ENCODE measurements around the gene CHEK1. TPM values are rescaled to one million over a fixed set of nuclear protein-coding genes. Genes with fewer than 3 reads are reported as not detected.
"Not testable (repeated sequence)": the region's sequence is repeated elsewhere in the genome, so short reads cannot be mapped to it uniquely, and the experiment has no call there.

Gene CHEK1
- 23.1 TPM for total RNA-seq (ENCODE audit: unreplicated experiment)
- long read RNA-seq, partial matches to known transcripts, result 2 of 6 reads
- long read RNA-seq, other reads (novel, unspliced or antisense), result 4 of 6 reads

- H3K27ac Mint-ChIP-seq (ENCODE audit: unreplicated experiment), result peak within 1 kb of the TSS; percentile 96
- H3K4me3 Mint-ChIP-seq (ENCODE audit: unreplicated experiment), result peak within 1 kb of the TSS; percentile 99
- TF ChIP-seq CTCF (IDR thresholded peaks at IDR 0.05; ENCODE audit: partially characterized antibody, unreplicated experiment), result no peak
- H3K4me1 Mint-ChIP-seq (ENCODE audit: low read depth, unreplicated experiment), result peaks cover 7% of the 10 kb centered on the region
- peaks cover 7% of the 10 kb centered on the region for H3K9me3 Mint-ChIP-seq (ENCODE audit: unreplicated experiment)
- peaks cover 6% of the 10 kb centered on the region for H3K27me3 Mint-ChIP-seq (ENCODE audit: unreplicated experiment)
- H3K36me3 Mint-ChIP-seq (ENCODE audit: unreplicated experiment), result no peaks in the 10 kb centered on the region
- DNase-seq, result no peak
Measured at GRCh38 chr11:125624756-125625213, at the start of gene CHEK1. Gene CHEK1, plus strand, starts transcription at chr11:125625163. Its CDS starts 1,606 bp downstream, at chr11:125626769.

- H3K4me3 Mint-ChIP-seq (ENCODE audit: unreplicated experiment); H3K9me3 Mint-ChIP-seq (ENCODE audit: unreplicated experiment); H3K36me3 Mint-ChIP-seq (ENCODE audit: unreplicated experiment); H3K27ac Mint-ChIP-seq (ENCODE audit: unreplicated experiment); DNase-seq; H3K4me1 Mint-ChIP-seq (ENCODE audit: low read depth, unreplicated experiment); H3K27me3 Mint-ChIP-seq (ENCODE audit: unreplicated experiment): not testable (repeated sequence)
Measured at GRCh38 chr11:125577181-125577580, 47.8 kb upstream of the CHEK1 start.

- H3K27ac Mint-ChIP-seq (ENCODE audit: unreplicated experiment), result no peak overlapping the region
- no peak for TF ChIP-seq CTCF (IDR thresholded peaks at IDR 0.05; ENCODE audit: partially characterized antibody, unreplicated experiment)
Measured at GRCh38 chr11:125578783-125579182, 46.2 kb upstream of the CHEK1 start.

GRCh38 chr11:125579811-125580210 lies 45.2 kb upstream of the CHEK1 start:
- no peak for DNase-seq
- Mint-ChIP-seq H3K36me3 (ENCODE audit: unreplicated experiment) (no peaks in the 10 kb centered on the region), H3K9me3 (ENCODE audit: unreplicated experiment) (no peaks in the 10 kb centered on the region), H3K27ac (ENCODE audit: unreplicated experiment) (no peak overlapping the region), H3K4me3 (ENCODE audit: unreplicated experiment) (no peak overlapping the region), H3K27me3 (ENCODE audit: unreplicated experiment) (no peaks in the 10 kb centered on the region), H3K4me1 (ENCODE audit: low read depth, unreplicated experiment) (no peaks in the 10 kb centered on the region)
- TF ChIP-seq CTCF (IDR thresholded peaks at IDR 0.05; ENCODE audit: partially characterized antibody, unreplicated experiment), result no peak

More at GRCh38 chr11:125578783-125579182, 46.2 kb upstream of the CHEK1 start:
- H3K9me3 Mint-ChIP-seq (ENCODE audit: unreplicated experiment), result no peaks in the 10 kb centered on the region
- no peaks in the 10 kb centered on the region for H3K36me3 Mint-ChIP-seq (ENCODE audit: unreplicated experiment)
- no peaks in the 10 kb centered on the region for H3K27me3 Mint-ChIP-seq (ENCODE audit: unreplicated experiment)
- H3K4me1 Mint-ChIP-seq (ENCODE audit: low read depth, unreplicated experiment), result no peaks in the 10 kb centered on the region
- no peak overlapping the region for H3K4me3 Mint-ChIP-seq (ENCODE audit: unreplicated experiment)
- no peak for DNase-seq

- Mint-ChIP-seq H3K9me3 (ENCODE audit: unreplicated experiment) (no peaks in the 10 kb centered on the region), H3K4me1 (ENCODE audit: low read depth, unreplicated experiment) (peaks cover 2% of the 10 kb centered on the region), H3K27me3 (ENCODE audit: unreplicated experiment) (no peaks in the 10 kb centered on the region), H3K36me3 (ENCODE audit: unreplicated experiment) (no peaks in the 10 kb centered on the region), H3K27ac (ENCODE audit: unreplicated experiment) (no peak overlapping the region), H3K4me3 (ENCODE audit: unreplicated experiment) (no peak overlapping the region)
- no peak for TF ChIP-seq CTCF (IDR thresholded peaks at IDR 0.05; ENCODE audit: partially characterized antibody, unreplicated experiment)
- no peak for DNase-seq
Measured at GRCh38 chr11:125583496-125583895, 41.5 kb upstream of the CHEK1 start.
